Keratinocyte (primary cell): Measurements from ENCODE around the gene SPDL1. TPM values are rescaled to one million over a fixed set of nuclear protein-coding genes. Genes with fewer than 3 reads are reported as not detected.

Source experiments
- DNase-seq: peaks from one replicate; pipeline ENCODE4 v3.0.0-alpha.2; 2011; ENCODE audit warnings: low read depth, missing footprints, low spot score
- FAIRE-seq: peaks from 2 replicates; lab custom pipeline; 2011; peaks lifted over from hg19 to GRCh38; lab: Jason Lieb, UNC
- H2AFZ ChIP-seq: 2 replicates; pipeline ENCODE4 v1.6.0; 2012; ENCODE audit warnings: low read length, control low read depth, inconsistent platforms; ENCODE audit not compliant: control insufficient read depth
- H3K27ac ChIP-seq: 2 replicates; pipeline ENCODE4 v1.5.1; 2011; ENCODE audit warnings: low read length; ENCODE audit not compliant: control insufficient read depth, insufficient read depth
- H3K27me3 ChIP-seq: 3 replicates; pipeline ENCODE4 v1.6.0; 2011; ENCODE audit warnings: low read length; ENCODE audit not compliant: control insufficient read depth, insufficient read depth; ENCODE audit errors: extremely low read depth
- H3K36me3 ChIP-seq, 2 experiments: 2 replicates in 1 of 2; 3 replicates in 1 of 2; pipeline ENCODE4 v1.5.1; 2011; ENCODE audit warnings: low read length in 2 of 2, mild to moderate bottlenecking in 1 of 2; ENCODE audit not compliant: control insufficient read depth in 2 of 2, insufficient read depth in 2 of 2; ENCODE audit errors: extremely low read depth in 1 of 2
- H3K4me1 ChIP-seq: 3 replicates; pipeline ENCODE4 v1.5.1; 2011; ENCODE audit warnings: low read length; ENCODE audit not compliant: control insufficient read depth, insufficient read depth; ENCODE audit errors: extremely low read depth
- H3K4me2 ChIP-seq: 3 replicates; pipeline ENCODE4 v1.6.0; 2011; ENCODE audit warnings: low read depth, low read length; ENCODE audit not compliant: control insufficient read depth, insufficient read depth; ENCODE audit errors: extremely low read depth
- H3K4me3 ChIP-seq, 3 experiments: fragments of 200-600 bp in 1 of 3; sonication (generic) in 1 of 3; 2 replicates in 2 of 3; 3 replicates in 1 of 3; pipeline ENCODE4 v1.5.1; 2011 to 2016; ENCODE audit warnings: low read length in 3 of 3, mild to moderate bottlenecking in 3 of 3, control low read depth in 2 of 3, inconsistent platforms in 1 of 3, low read depth in 1 of 3, mixed read lengths in 1 of 3, mixed run types in 1 of 3, moderate library complexity in 1 of 3; ENCODE audit not compliant: control insufficient read depth in 2 of 3, insufficient read depth in 2 of 3; ENCODE audit errors: extremely low read depth in 1 of 3
- H3K79me2 ChIP-seq: 2 replicates; pipeline ENCODE4 v1.6.0; 2012; ENCODE audit warnings: low read length; ENCODE audit not compliant: control insufficient read depth, insufficient read depth
- H3K9ac ChIP-seq: 3 replicates; pipeline ENCODE4 v1.6.0; 2011; ENCODE audit warnings: low read length; ENCODE audit not compliant: control insufficient read depth, insufficient read depth; ENCODE audit errors: extremely low read depth
- H3K9me1 ChIP-seq: 3 replicates; pipeline ENCODE4 v1.6.0; 2011; ENCODE audit warnings: low read length; ENCODE audit not compliant: control insufficient read depth, insufficient read depth; ENCODE audit errors: extremely low read depth
- H3K9me3 ChIP-seq: 2 replicates; pipeline ENCODE4 v1.5.1; 2012; ENCODE audit warnings: low read depth, low read length; ENCODE audit not compliant: control insufficient read depth
- H4K20me1 ChIP-seq: 3 replicates; pipeline ENCODE4 v1.6.0; 2011; ENCODE audit warnings: low read length; ENCODE audit not compliant: control insufficient read depth, insufficient read depth; ENCODE audit errors: extremely low read depth
- CTCF ChIP-seq, 3 experiments: IDR thresholded peaks in 1 of 3; conservative IDR thresholded peaks in 1 of 3; optimal IDR thresholded peaks in 1 of 3; 2 replicates in 2 of 3; 3 replicates in 1 of 3; pipeline versions ENCODE3 to v1.5.1; 2011; ENCODE audit warnings: low read length in 3 of 3, mild to moderate bottlenecking in 3 of 3, moderate library complexity in 2 of 3, control low read depth in 1 of 3, inconsistent platforms in 1 of 3; ENCODE audit not compliant: insufficient read depth in 2 of 3; ENCODE audit errors: extremely low read depth in 1 of 3
- EZH2 ChIP-seq: IDR thresholded peaks from one replicate; pipeline ENCODE4 v1.6.1; 2012; ENCODE audit warnings: inconsistent platforms, mild to moderate bottlenecking, low read length, moderate library complexity
- dilution Hi-C: fragments of 300-500 bp; cut with MboI; formaldehyde crosslinking; loops from one replicate; pipeline ENCODE4 v1.7.0; 2020; ENCODE audit warnings: low sequenced_read_pairs; ENCODE audit not compliant: extremely low pct_ligation_motif_present
- polyA plus RNA-seq, 5 experiments: library from polyadenylated mRNA; depleted of rRNA in 3 of 5; stranded (reverse) in 3 of 5; stranded (forward) in 1 of 5; unstranded in 1 of 5; fragments of >200 nt; gene quantifications; 1 replicate in 1 of 5; 2 replicates in 3 of 5; 3 replicates in 1 of 5; pipeline versions ENCODE4 v1.2.1 to v1.2.3, GENCODE V29; 2011 to 2012; ENCODE audit warnings: missing spikeins in 2 of 5, low read depth in 1 of 5, low replicate concordance in 1 of 5

SPDL1 gene
- polyA plus RNA-seq, 1 donor (not counting 4 experiments of a cell fraction or from before 2014, with no cell fraction given): 24.6 TPM

- Histone ChIP-seq H3K4me3 (no peak overlapping the region), H2AFZ (no peak overlapping the region), H3K4me2 (no peak overlapping the region), H3K79me2 (no peaks in the 10 kb centered on the region), H3K9ac (no peak overlapping the region), H3K27ac (no peak overlapping the region), H3K9me1 (no peaks in the 10 kb centered on the region), H3K36me3 (no peaks in the 10 kb centered on the region), H3K9me3 (no peaks in the 10 kb centered on the region), H3K27me3 (no peaks in the 10 kb centered on the region), H3K4me1 (no peaks in the 10 kb centered on the region), H4K20me1 (no peaks in the 10 kb centered on the region)
- FAIRE-seq: no peak
- TF ChIP-seq CTCF (optimal IDR thresholded peaks at IDR 0.05 in 1 of 3, IDR thresholded peaks at IDR 0.05 in 1 of 3, conservative IDR thresholded peaks at IDR 0.05 in 1 of 3; ENCODE audit: extremely low read depth in 1 of 3, insufficient read depth in 2 of 3, low read length in 3 of 3): no peak
- DNase-seq: no peak
- dilution Hi-C loops: no loop called here
Observed at GRCh38 chr5:169534939-169535338, 48.6 kb upstream of the SPDL1 start.

- no peaks in the 10 kb centered on the region for H3K36me3 ChIP-seq
- no peaks in the 10 kb centered on the region for H3K4me1 ChIP-seq
- H3K9ac ChIP-seq: no peak overlapping the region
- DNase-seq (no peak), FAIRE-seq (no peak)
- H3K4me2 ChIP-seq: no peak overlapping the region
- no peak overlapping the region for H2AFZ ChIP-seq
- H3K4me3 ChIP-seq: no peak overlapping the region
- H3K79me2 ChIP-seq: no peaks in the 10 kb centered on the region
- no peaks in the 10 kb centered on the region for H3K9me1 ChIP-seq
- TF ChIP-seq EZH2 (no peak), CTCF (optimal IDR thresholded peaks at IDR 0.05 in 1 of 3, IDR thresholded peaks at IDR 0.05 in 1 of 3, conservative IDR thresholded peaks at IDR 0.05 in 1 of 3; ENCODE audit: extremely low read depth in 1 of 3, insufficient read depth in 2 of 3, low read length in 3 of 3) (no peak)
- no peak overlapping the region for H3K27ac ChIP-seq
- no peaks in the 10 kb centered on the region for H4K20me1 ChIP-seq
- dilution Hi-C loops: no loop called here
- no peaks in the 10 kb centered on the region for H3K27me3 ChIP-seq
- no peaks in the 10 kb centered on the region for H3K9me3 ChIP-seq
Observed at GRCh38 chr5:169538944-169539343, 44.6 kb upstream of the SPDL1 start.
